ENCODE data around the gene PALM. TPM values are rescaled to one million over a fixed set of nuclear protein-coding genes. Genes with fewer than 3 reads are reported as not detected.

PALM gene
- total and polyA plus RNA-seq, 9 of the 15 experiments (the other 6 are each of a cell fraction or from before 2014, with no cell fraction given) = 0.04 to 6.6 (median 1.7) TPM

DNA sequence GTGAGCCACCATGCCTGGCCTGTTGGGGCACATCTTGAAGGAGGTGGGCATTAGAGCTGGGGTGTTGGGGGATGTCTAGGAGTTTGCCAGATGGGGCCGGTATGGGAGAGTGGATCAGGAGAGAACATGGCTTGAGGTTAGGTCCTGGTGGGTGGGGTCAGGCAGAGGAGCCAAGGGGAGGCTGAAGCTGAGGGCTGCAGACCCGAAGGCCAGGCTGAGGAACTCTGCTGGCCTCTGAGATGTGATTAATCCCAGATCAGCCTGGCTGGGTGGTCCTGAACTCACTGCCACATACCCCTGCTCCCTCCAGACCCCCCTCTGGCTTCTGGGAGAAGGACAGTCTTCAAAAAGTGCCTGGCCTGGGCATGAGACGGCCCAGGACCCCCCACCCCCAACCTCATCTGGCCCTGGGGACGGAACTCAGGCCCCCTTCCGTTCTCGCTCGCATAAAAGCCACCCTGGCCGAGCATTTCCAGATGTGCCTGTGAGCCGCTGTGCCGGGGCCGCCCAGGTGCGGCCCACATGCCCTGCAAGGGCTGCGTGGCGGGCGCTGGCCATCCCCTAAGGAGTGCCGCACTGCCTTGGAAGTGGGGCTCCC lies 29.8 kb upstream of the PALM start:
- no peak overlapping the region for H3K27ac ChIP-seq (ENCODE audit: extremely low read depth, low read depth, low read length)
- no peaks in the 10 kb centered on the region for H3K36me3 ChIP-seq (ENCODE audit: control insufficient read depth, insufficient read depth, low read length)
- ATAC-seq = no peak
- H4K20me1 ChIP-seq (replicated peaks; ENCODE audit: control insufficient read depth, insufficient read depth, low read length) = no peaks in the 10 kb centered on the region
- H3K4me2 ChIP-seq (ENCODE audit: insufficient read depth, low read length) = peak overlapping the region; percentile 80; the same call in 1 of the 2 replicates
- ChIA-PET POLR2A (interaction anchor here (1.2 to 1.3 kb wide), 2 partner anchors 16 to 25 kb away, joined by 3 to 5 read pairs; partner anchors contain the start of gene RNF126), CTCF (ENCODE audit: low intra/inter-chr PET ratio) (interaction anchor here (0.8 kb wide), 1 partner anchor 14 kb away, joined by 3 read pairs; no protein-coding TSS in a partner anchor)
- in situ Hi-C loops (cut with MboI) (no loop called here), intact Hi-C loops (cut with micrococcal nuclease) (no loop called here)
- peaks cover 10% of the 10 kb centered on the region for H3K9me1 ChIP-seq (ENCODE audit: control insufficient read depth, insufficient read depth, low read length)
- 91% methylated on average over 14 of the region's 16 CpGs for WGBS (ENCODE audit: insufficient coverage, low coverage, missing lambda C conversion rate)
- peak overlapping the region; percentile 82 to 97; a peak in 3 of 4 replicates for H3K9ac ChIP-seq (ENCODE audit: insufficient read depth in 1 of 2, low read depth in 2 of 2, low read length in 2 of 2)
- H3K4me1 ChIP-seq (replicated peaks in 1 of 2; ENCODE audit: control insufficient read depth in 2 of 2, insufficient read depth in 2 of 2, low read length in 2 of 2) = peaks cover 5 to 83% of the 10 kb centered on the region in 2 experiments
- no peak for FAIRE-seq
- H3K79me2 ChIP-seq (ENCODE audit: control insufficient read depth, insufficient read depth, low read length) = peaks cover 8% of the 10 kb centered on the region
- no peaks in the 10 kb centered on the region for H3K9me3 ChIP-seq (replicated peaks; ENCODE audit: control insufficient read depth, insufficient read depth, low read depth, low read length)
- BruUV-seq (replicated peaks) = no TSS peak
- DNase-seq (ENCODE audit: extremely low read depth in 1 of 4, low spot score in 3 of 4) = no peak
- H3K4me3 ChIP-seq = peak overlapping the region; percentile 94
- no peaks in the 10 kb centered on the region; a peak in 1 of 5 replicates for H3K27me3 ChIP-seq (ENCODE audit: control insufficient read depth in 2 of 2, insufficient read depth in 2 of 2, low read length in 2 of 2)
- H2AFZ ChIP-seq (ENCODE audit: low read depth, low read length) = no peak overlapping the region
- no peak for TF ChIP-seq ASH1L (IDR thresholded peaks at IDR 0.05; ENCODE audit: borderline replicate concordance, low read depth, partially characterized antibody)
- TF ChIP-seq SRSF7 (optimal IDR thresholded peaks at IDR 0.05; ENCODE audit: low read depth, low read length) = no peak
- no peak for TF ChIP-seq RBM14 (IDR thresholded peaks at IDR 0.05; ENCODE audit: borderline replicate concordance, insufficient read depth, low read depth, low read length)
- no peak for TF ChIP-seq KDM4B (IDR thresholded peaks at IDR 0.05; ENCODE audit: borderline replicate concordance in 2 of 2, low read depth in 1 of 2)
- TF ChIP-seq CEBPG (CRISPR knock-in tag; IDR thresholded peaks at IDR 0.05) = no peak
- TF ChIP-seq CEBPG (tag; conservative IDR thresholded peaks at IDR 0.05 in 1 of 2, IDR thresholded peaks at IDR 0.05 in 1 of 2) = no peak
- TF ChIP-seq DDX20 (tag; IDR thresholded peaks at IDR 0.05; ENCODE audit: low read depth) = no peak
- TF ChIP-seq BRD4 (IDR thresholded peaks at IDR 0.05) = no peak
- TF ChIP-seq, protein P1, sequence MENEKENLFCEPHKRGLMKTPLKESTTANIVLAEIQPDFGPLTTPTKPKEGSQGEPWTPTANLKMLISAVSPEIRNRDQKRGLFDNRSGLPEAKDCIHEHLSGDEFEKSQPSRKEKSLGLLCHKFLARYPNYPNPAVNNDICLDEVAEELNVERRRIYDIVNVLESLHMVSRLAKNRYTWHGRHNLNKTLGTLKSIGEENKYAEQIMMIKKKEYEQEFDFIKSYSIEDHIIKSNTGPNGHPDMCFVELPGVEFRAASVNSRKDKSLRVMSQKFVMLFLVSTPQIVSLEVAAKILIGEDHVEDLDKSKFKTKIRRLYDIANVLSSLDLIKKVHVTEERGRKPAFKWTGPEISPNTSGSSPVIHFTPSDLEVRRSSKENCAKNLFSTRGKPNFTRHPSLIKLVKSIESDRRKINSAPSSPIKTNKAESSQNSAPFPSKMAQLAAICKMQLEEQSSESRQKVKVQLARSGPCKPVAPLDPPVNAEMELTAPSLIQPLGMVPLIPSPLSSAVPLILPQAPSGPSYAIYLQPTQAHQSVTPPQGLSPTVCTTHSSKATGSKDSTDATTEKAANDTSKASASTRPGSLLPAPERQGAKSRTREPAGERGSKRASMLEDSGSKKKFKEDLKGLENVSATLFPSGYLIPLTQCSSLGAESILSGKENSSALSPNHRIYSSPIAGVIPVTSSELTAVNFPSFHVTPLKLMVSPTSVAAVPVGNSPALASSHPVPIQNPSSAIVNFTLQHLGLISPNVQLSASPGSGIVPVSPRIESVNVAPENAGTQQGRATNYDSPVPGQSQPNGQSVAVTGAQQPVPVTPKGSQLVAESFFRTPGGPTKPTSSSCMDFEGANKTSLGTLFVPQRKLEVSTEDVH (IDR thresholded peaks at IDR 0.05; ENCODE audit: low read depth, partially characterized antibody) = no peak
- TF ChIP-seq PYGO2 (tag; IDR thresholded peaks at IDR 0.05) = no peak
- TF ChIP-seq KDM1A (IDR thresholded peaks at IDR 0.05) = no peak
- no peak for TF ChIP-seq ILF3 (IDR thresholded peaks at IDR 0.05; ENCODE audit: borderline replicate concordance)
- TF ChIP-seq, protein P2, sequence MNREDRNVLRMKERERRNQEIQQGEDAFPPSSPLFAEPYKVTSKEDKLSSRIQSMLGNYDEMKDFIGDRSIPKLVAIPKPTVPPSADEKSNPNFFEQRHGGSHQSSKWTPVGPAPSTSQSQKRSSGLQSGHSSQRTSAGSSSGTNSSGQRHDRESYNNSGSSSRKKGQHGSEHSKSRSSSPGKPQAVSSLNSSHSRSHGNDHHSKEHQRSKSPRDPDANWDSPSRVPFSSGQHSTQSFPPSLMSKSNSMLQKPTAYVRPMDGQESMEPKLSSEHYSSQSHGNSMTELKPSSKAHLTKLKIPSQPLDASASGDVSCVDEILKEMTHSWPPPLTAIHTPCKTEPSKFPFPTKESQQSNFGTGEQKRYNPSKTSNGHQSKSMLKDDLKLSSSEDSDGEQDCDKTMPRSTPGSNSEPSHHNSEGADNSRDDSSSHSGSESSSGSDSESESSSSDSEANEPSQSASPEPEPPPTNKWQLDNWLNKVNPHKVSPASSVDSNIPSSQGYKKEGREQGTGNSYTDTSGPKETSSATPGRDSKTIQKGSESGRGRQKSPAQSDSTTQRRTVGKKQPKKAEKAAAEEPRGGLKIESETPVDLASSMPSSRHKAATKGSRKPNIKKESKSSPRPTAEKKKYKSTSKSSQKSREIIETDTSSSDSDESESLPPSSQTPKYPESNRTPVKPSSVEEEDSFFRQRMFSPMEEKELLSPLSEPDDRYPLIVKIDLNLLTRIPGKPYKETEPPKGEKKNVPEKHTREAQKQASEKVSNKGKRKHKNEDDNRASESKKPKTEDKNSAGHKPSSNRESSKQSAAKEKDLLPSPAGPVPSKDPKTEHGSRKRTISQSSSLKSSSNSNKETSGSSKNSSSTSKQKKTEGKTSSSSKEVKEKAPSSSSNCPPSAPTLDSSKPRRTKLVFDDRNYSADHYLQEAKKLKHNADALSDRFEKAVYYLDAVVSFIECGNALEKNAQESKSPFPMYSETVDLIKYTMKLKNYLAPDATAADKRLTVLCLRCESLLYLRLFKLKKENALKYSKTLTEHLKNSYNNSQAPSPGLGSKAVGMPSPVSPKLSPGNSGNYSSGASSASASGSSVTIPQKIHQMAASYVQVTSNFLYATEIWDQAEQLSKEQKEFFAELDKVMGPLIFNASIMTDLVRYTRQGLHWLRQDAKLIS (CRISPR knock-in tag; IDR thresholded peaks at IDR 0.05) = no peak
- no peak for TF ChIP-seq HMG20A (CRISPR knock-in tag; conservative IDR thresholded peaks at IDR 0.05)
- no peak for TF ChIP-seq PTTG1 (tag; IDR thresholded peaks at IDR 0.05; ENCODE audit: low read depth)
- no peak for TF ChIP-seq NR1H2 (CRISPR knock-in tag; IDR thresholded peaks at IDR 0.05)

All from K562 (cell line).